ENCODE data around the gene TICRR.
A peak's percentile ranks its signal among the peaks of the same experiment; 100 is the strongest.

The TICRR gene

GRCh38 chr15:89533861-89534544 lies 41.3 kb upstream of the TICRR start:
- TF ChIP-seq USF1 (IDR thresholded peaks at IDR 0.05): no peak
- no peak for TF ChIP-seq RAD21 (IDR thresholded peaks at IDR 0.05; ENCODE audit: low read depth)
- no peak for TF ChIP-seq REST (IDR thresholded peaks at IDR 0.05; ENCODE audit: low read depth)
- TF ChIP-seq EP300 (IDR thresholded peaks at IDR 0.05; ENCODE audit: borderline replicate concordance): no peak

GRCh38 chr15:89539027-89539426 lies 36.2 kb upstream of the TICRR start:
- TF ChIP-seq CEBPB (IDR thresholded peaks at IDR 0.05): no peak
- TF ChIP-seq ZBTB7A (IDR thresholded peaks at IDR 0.05; ENCODE audit: low read depth): no peak
- TF ChIP-seq FOXM1 (IDR thresholded peaks at IDR 0.05; ENCODE audit: borderline replicate concordance, low read depth): no peak
- no peak for TF ChIP-seq USF1 (IDR thresholded peaks at IDR 0.05)

GRCh38 chr15:89542369-89542768 lies 32.9 kb upstream of the TICRR start:
- TF ChIP-seq YY1 (IDR thresholded peaks at IDR 0.05; ENCODE audit: low read depth) (no peak), FOXM1 (IDR thresholded peaks at IDR 0.05; ENCODE audit: borderline replicate concordance, low read depth) (no peak), TAF1 (IDR thresholded peaks at IDR 0.05; ENCODE audit: low read depth) (no peak), ZBTB7A (IDR thresholded peaks at IDR 0.05; ENCODE audit: low read depth) (no peak), USF1 (IDR thresholded peaks at IDR 0.05) (no peak)

GRCh38 chr15:89543389-89543788 lies 31.9 kb upstream of the TICRR start:
- peak; percentile 66 for TF ChIP-seq USF1 (IDR thresholded peaks at IDR 0.05)
- no peak for TF ChIP-seq ZBTB7A (IDR thresholded peaks at IDR 0.05; ENCODE audit: low read depth)

GRCh38 chr15:89550427-89550826 lies 24.8 kb upstream of the TICRR start:
- no peak for TF ChIP-seq TEAD4 (IDR thresholded peaks at IDR 0.05)
- no peak for TF ChIP-seq REST (IDR thresholded peaks at IDR 0.05; ENCODE audit: low read depth)
- no peak for TF ChIP-seq TAF1 (IDR thresholded peaks at IDR 0.05; ENCODE audit: low read depth)
- no peak for TF ChIP-seq RAD21 (IDR thresholded peaks at IDR 0.05; ENCODE audit: low read depth)
- TF ChIP-seq MAX (IDR thresholded peaks at IDR 0.05): no peak
- TF ChIP-seq EP300 (IDR thresholded peaks at IDR 0.05; ENCODE audit: borderline replicate concordance): no peak
- TF ChIP-seq YY1 (IDR thresholded peaks at IDR 0.05; ENCODE audit: low read depth): no peak
- TF ChIP-seq CREB1 (IDR thresholded peaks at IDR 0.05; ENCODE audit: low read depth): no peak

- TF ChIP-seq NFIC (IDR thresholded peaks at IDR 0.05): no peak
Measured at GRCh38 chr15:89551550-89551949, 23.7 kb upstream of the TICRR start.

- TF ChIP-seq ZBTB7A (IDR thresholded peaks at IDR 0.05; ENCODE audit: low read depth) (no peak), USF1 (IDR thresholded peaks at IDR 0.05) (no peak), TCF12 (IDR thresholded peaks at IDR 0.05; ENCODE audit: low read depth) (no peak), FOXM1 (IDR thresholded peaks at IDR 0.05; ENCODE audit: borderline replicate concordance, low read depth) (no peak), CREB1 (IDR thresholded peaks at IDR 0.05; ENCODE audit: low read depth) (no peak), NFIC (IDR thresholded peaks at IDR 0.05) (no peak), YY1 (IDR thresholded peaks at IDR 0.05; ENCODE audit: low read depth) (no peak), REST (IDR thresholded peaks at IDR 0.05; ENCODE audit: low read depth) (no peak), EGR1 (IDR thresholded peaks at IDR 0.05) (no peak), RAD21 (IDR thresholded peaks at IDR 0.05; ENCODE audit: low read depth) (no peak), EP300 (IDR thresholded peaks at IDR 0.05; ENCODE audit: borderline replicate concordance) (no peak), TEAD4 (IDR thresholded peaks at IDR 0.05) (no peak), TAF1 (IDR thresholded peaks at IDR 0.05; ENCODE audit: low read depth) (no peak)
Measured at GRCh38 chr15:89553632-89554031, 21.6 kb upstream of the TICRR start.
